OCI-LY3 (cell line): ENCODE data around the gene AVP.
"Not testable (repeated sequence)": the region's sequence is repeated elsewhere in the genome, so short reads cannot be mapped to it uniquely, and the experiment has no call there.

ENCODE experiments used
- H2AFZ ChIP-seq: fragments of 200-600, 300-600 bp; shearing (Covaris generic); 2 replicates; pipeline ENCODE4 v1.6.0; 2014; ENCODE audit warnings: antibody characterized with exemption, low read depth, low read length
- H3K27ac ChIP-seq: fragments of 200-600, 300-600 bp; sonication (generic); 2 replicates; pipeline ENCODE4 v1.5.1; 2014; ENCODE audit warnings: mild to moderate bottlenecking, low read length, moderate library complexity, mixed read lengths
- H3K27me3 ChIP-seq: fragments of 200-600, 300-600 bp; sonication (generic); 2 replicates; pipeline ENCODE4 v1.6.1; 2014; ENCODE audit warnings: low read depth, low read length, mixed read lengths
- H3K36me3 ChIP-seq: fragments of 200-600, 300-600 bp; sonication (generic); replicated peaks from 2 replicates; pipeline ENCODE3; 2014; ENCODE audit warnings: low read depth, low read length, mixed read lengths
- H3K4me1 ChIP-seq: fragments of 300-600, 200-600 bp; sonication (generic); 2 replicates; pipeline ENCODE4 v1.6.1; 2014; ENCODE audit warnings: low read length, mixed read lengths
- H3K4me2 ChIP-seq: fragments of 200-600, 300-600 bp; sonication (generic); 2 replicates; pipeline ENCODE4 v1.6.1; 2014; ENCODE audit warnings: low read length, mixed read lengths
- H3K4me3 ChIP-seq: fragments of 300-600, 200-600 bp; sonication (generic); 2 replicates; pipeline ENCODE4 v1.5.1; 2014; ENCODE audit warnings: antibody characterized with exemption, mild to moderate bottlenecking, low read length, moderate library complexity
- H3K79me2 ChIP-seq: fragments of 300-600, 200-600 bp; shearing (Covaris generic); 2 replicates; pipeline ENCODE4 v1.6.1; 2014; ENCODE audit warnings: mild to moderate bottlenecking, low read length, mixed read lengths
- H3K9ac ChIP-seq: fragments of 300-600, 200-600 bp; shearing (Covaris generic); 2 replicates; pipeline ENCODE4 v1.6.0; 2014; ENCODE audit warnings: mild to moderate bottlenecking, low read length, moderate library complexity
- H3K9me3 ChIP-seq: fragments of 200-600, 300-600 bp; shearing (Covaris generic); 2 replicates; pipeline ENCODE4 v1.6.1; 2014; ENCODE audit warnings: low read length, mixed read lengths; ENCODE audit not compliant: insufficient read depth
- H4K20me1 ChIP-seq: fragments of 200-600, 300-600 bp; sonication (generic); 2 replicates; pipeline ENCODE4 v1.6.1; 2016; ENCODE audit warnings: low read length, mixed read lengths; ENCODE audit not compliant: insufficient read depth
- CTCF ChIP-seq: fragments of 200-600, 300-600 bp; sonication (generic); IDR thresholded peaks from 2 replicates; pipeline ENCODE4 v1.5.1; 2014; ENCODE audit warnings: antibody characterized with exemption, low read length, low read depth
- EZH2phosphoT487 ChIP-seq: fragments of 200-600 bp; shearing (Covaris generic); IDR thresholded peaks from 2 replicates; pipeline ENCODE4 v1.6.1; 2018; ENCODE audit warnings: antibody characterized with exemption, mixed run types, low read depth

AVP gene

DNA sequence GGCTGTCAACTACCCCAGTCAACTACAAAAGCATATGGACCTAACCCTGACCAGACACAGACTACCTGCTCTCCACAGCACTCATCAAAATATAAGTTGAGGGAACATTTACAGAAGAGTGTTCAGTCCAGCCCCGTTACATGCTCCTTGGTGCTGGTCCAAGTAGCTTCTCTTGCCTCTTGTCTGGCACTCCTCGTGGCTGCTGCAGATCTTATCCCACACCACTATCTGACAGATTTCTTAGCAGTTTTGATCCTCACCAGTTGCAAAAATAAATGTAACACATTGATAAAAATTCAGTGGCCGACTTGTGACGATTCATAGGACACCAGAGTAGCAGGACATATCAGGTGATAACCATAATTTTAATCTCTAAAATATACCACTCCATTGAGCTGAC, 44.6 kb upstream of the AVP start:
- Histone ChIP-seq H4K20me1 (peaks cover 3% of the 10 kb centered on the region; the same call in 1 of the 2 replicates), H3K4me2 (no peak overlapping the region), H3K4me3 (no peak overlapping the region), H3K79me2 (0 out of 2 replicates have a peak, but pooled peaks cover 3% of the 10 kb centered on the region), H3K27ac (no peak overlapping the region), H2AFZ (no peak overlapping the region), H3K9ac (no peak overlapping the region), H3K27me3 (no peaks in the 10 kb centered on the region), H3K9me3 (no peaks in the 10 kb centered on the region), H3K4me1 (no peaks in the 10 kb centered on the region), H3K36me3 (peaks cover 3% of the 10 kb centered on the region)
- no peak for TF ChIP-seq CTCF
- no peak for TF ChIP-seq EZH2phosphoT487

GRCh38 chr20:3128275-3128984, 43.9 kb upstream of the AVP start:
- TF ChIP-seq EZH2phosphoT487 (no peak), CTCF (no peak)
- Histone ChIP-seq H3K79me2 (0 out of 2 replicates have a peak, but pooled peaks cover 3% of the 10 kb centered on the region), H3K27me3 (no peaks in the 10 kb centered on the region), H3K27ac (no peak overlapping the region), H3K4me1 (no peaks in the 10 kb centered on the region), H3K9me3 (peaks cover 6% of the 10 kb centered on the region), H3K36me3 (peaks cover 8% of the 10 kb centered on the region), H3K4me3 (no peak overlapping the region), H3K9ac (no peak overlapping the region), H4K20me1 (peaks cover 3% of the 10 kb centered on the region; the same call in 1 of the 2 replicates), H2AFZ (no peak overlapping the region), H3K4me2 (no peak overlapping the region)

DNA sequence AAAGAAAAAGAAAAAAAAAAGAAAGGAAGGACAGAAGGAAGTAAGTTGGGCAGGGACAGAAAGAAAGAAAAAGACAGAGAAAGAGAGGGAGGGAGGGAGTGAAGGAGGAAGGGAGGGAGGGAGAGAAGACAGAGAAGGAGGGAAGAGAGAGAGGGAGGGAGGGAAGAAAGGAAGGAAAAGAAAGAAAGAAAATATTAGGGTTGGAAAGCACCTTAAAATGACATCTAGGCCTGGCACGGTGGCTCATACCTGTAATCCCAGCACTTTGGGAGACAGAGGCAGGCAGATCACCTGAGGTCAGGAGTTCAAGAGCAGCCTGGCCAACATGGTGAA, 42.0 kb upstream of the AVP start:
- Histone ChIP-seq H3K27me3 (no peaks in the 10 kb centered on the region), H4K20me1 (no peaks in the 10 kb centered on the region), H2AFZ (no peak overlapping the region), H3K27ac (no peak overlapping the region), H3K4me2 (no peak overlapping the region), H3K4me1 (no peaks in the 10 kb centered on the region), H3K9ac (no peak overlapping the region), H3K36me3 (peaks cover 27% of the 10 kb centered on the region), H3K9me3 (peaks cover 16% of the 10 kb centered on the region), H3K4me3 (no peak overlapping the region), H3K79me2 (no peaks in the 10 kb centered on the region)
- TF ChIP-seq CTCF, result no peak
- no peak for TF ChIP-seq EZH2phosphoT487

- H3K4me3 ChIP-seq, H3K4me2 ChIP-seq: not testable (repeated sequence)
- H3K36me3 ChIP-seq, result peaks cover 32% of the 10 kb centered on the region
These were observed 41.4 kb upstream of the AVP start for GRCh38 chr20:3125776-3126526.

GRCh38 chr20:3124773-3125560, 40.4 kb upstream of the AVP start:
- Histone ChIP-seq H3K36me3 (peaks cover 34% of the 10 kb centered on the region), H3K9me3 (peaks cover 16% of the 10 kb centered on the region)
- H3K27ac ChIP-seq, H3K4me1 ChIP-seq, H4K20me1 ChIP-seq, H3K79me2 ChIP-seq, H3K4me3 ChIP-seq, H2AFZ ChIP-seq, H3K4me2 ChIP-seq, H3K9ac ChIP-seq, H3K27me3 ChIP-seq: not testable (repeated sequence)

More at GRCh38 chr20:3125776-3126526, 41.4 kb upstream of the AVP start:
- not testable (repeated sequence) for H3K27me3 ChIP-seq, H3K27ac ChIP-seq, H3K79me2 ChIP-seq, H4K20me1 ChIP-seq, H3K9ac ChIP-seq, H3K4me1 ChIP-seq, H2AFZ ChIP-seq
- H3K9me3 ChIP-seq, result peaks cover 16% of the 10 kb centered on the region

- peaks cover 16% of the 10 kb centered on the region for H3K9me3 ChIP-seq
- H2AFZ ChIP-seq, H3K4me2 ChIP-seq, H3K9ac ChIP-seq, H3K27me3 ChIP-seq, H4K20me1 ChIP-seq, H3K27ac ChIP-seq, H3K79me2 ChIP-seq, H3K4me3 ChIP-seq, H3K4me1 ChIP-seq: not testable (repeated sequence)
- H3K36me3 ChIP-seq, result peaks cover 34% of the 10 kb centered on the region
These were observed 39.6 kb upstream of the AVP start for GRCh38 chr20:3124163-3124562.
